HepG2 (cell line): ENCODE results near the gene PGK2. TPM values are rescaled to one million over a fixed set of nuclear protein-coding genes. Genes with fewer than 3 reads are reported as not detected.
A peak's percentile ranks its signal among the peaks of the same experiment; 100 is the strongest.

ENCODE experiments used
- AKAP8 ChIP-seq: sonication (generic); formaldehyde crosslinking; IDR thresholded peaks from 2 replicates; pipeline ENCODE4 v1.5.1; 2020; ENCODE audit warnings: mild to moderate bottlenecking, missing genetic modification reagents
- EP300 ChIP-seq, 3 experiments: sonication (generic) in 1 of 3; formaldehyde crosslinking in 1 of 3; IDR thresholded peaks; 2 replicates each; pipeline versions ENCODE4 v1.5.1 to v1.6.1; 2011 to 2020; ENCODE audit warnings: low read depth in 2 of 3, low read length in 2 of 3, borderline replicate concordance in 1 of 3, improper control_type of control experiment in 1 of 3, mild to moderate bottlenecking in 1 of 3, missing genetic modification reagents in 1 of 3, moderate library complexity in 1 of 3
- ESRRA ChIP-seq: sonication (generic); formaldehyde crosslinking; IDR thresholded peaks from 2 replicates; pipeline ENCODE4 v1.5.1; 2020; ENCODE audit warnings: mild to moderate bottlenecking, low read depth, missing genetic modification reagents
- FOXP1 ChIP-seq, 2 experiments: fragments of 450-650 bp in 1 of 2; IDR thresholded peaks; 2 replicates each; pipeline ENCODE4 v1.6.1; 2017 to 2018; ENCODE audit warnings: antibody characterized with exemption in 1 of 2
- MAF1 ChIP-seq: sonication (generic); formaldehyde crosslinking; IDR thresholded peaks from 2 replicates; pipeline ENCODE4 v1.5.0; 2020; ENCODE audit warnings: missing genetic modification reagents, borderline replicate concordance
- MEIS2 ChIP-seq: sonication (generic); formaldehyde crosslinking; IDR thresholded peaks from 2 replicates; pipeline ENCODE4 v1.9.0; 2021; ENCODE audit warnings: mild to moderate bottlenecking, missing genetic modification reagents
- MIER2 ChIP-seq: IDR thresholded peaks from 2 replicates; pipeline ENCODE4 v1.6.1; 2016; ENCODE audit warnings: missing biosample characterization, missing genetic modification reagents
- MYC ChIP-seq: sonication (generic); formaldehyde crosslinking; IDR thresholded peaks from 2 replicates; pipeline ENCODE4 v1.9.0; 2021; ENCODE audit warnings: missing genetic modification reagents, borderline replicate concordance
- NFIB ChIP-seq: sonication (generic); formaldehyde crosslinking; IDR thresholded peaks from 2 replicates; pipeline ENCODE4 v1.9.0; 2021; ENCODE audit warnings: missing genetic modification reagents, mild to moderate bottlenecking, borderline replicate concordance
- NFIC ChIP-seq: IDR thresholded peaks from 2 replicates; pipeline ENCODE4 v1.6.1; 2012; ENCODE audit warnings: mild to moderate bottlenecking, low read length, inconsistent platforms
- NR3C1 ChIP-seq: sonication (generic); formaldehyde crosslinking; IDR thresholded peaks from 2 replicates; pipeline ENCODE4 v1.4.0; 2020; ENCODE audit warnings: missing genetic modification reagents
- PCBP1 ChIP-seq: fragments of 200-400 bp; formaldehyde crosslinking; IDR thresholded peaks from 2 replicates; pipeline ENCODE4 v1.6.1; 2017; ENCODE audit warnings: mild to moderate bottlenecking, low read depth, low read length, borderline replicate concordance
- RFX5 ChIP-seq: IDR thresholded peaks from 2 replicates; pipeline ENCODE4 v1.6.1; 2011; ENCODE audit warnings: low read depth, low read length, improper control_type of control experiment
- SP140L ChIP-seq: sonication (generic); formaldehyde crosslinking; IDR thresholded peaks from 2 replicates; pipeline ENCODE4 v1.4.0; 2020; ENCODE audit warnings: missing genetic modification reagents, borderline replicate concordance
- TBX2 ChIP-seq: sonication (generic); formaldehyde crosslinking; IDR thresholded peaks from 2 replicates; pipeline ENCODE4 v1.5.0; 2020; ENCODE audit warnings: missing genetic modification reagents, mild to moderate bottlenecking, borderline replicate concordance
- ZBTB42 ChIP-seq: sonication (generic); formaldehyde crosslinking; IDR thresholded peaks from 2 replicates; pipeline ENCODE4 v1.5.0; 2020; ENCODE audit warnings: mild to moderate bottlenecking, missing genetic modification reagents
- ZFP36 ChIP-seq: fragments of 150-350 bp; IDR thresholded peaks from 2 replicates; pipeline ENCODE4 v1.6.1; 2018; ENCODE audit warnings: borderline replicate concordance, low read length, low read depth; ENCODE audit not compliant: partially characterized antibody
- ZKSCAN8 ChIP-seq: IDR thresholded peaks from 2 replicates; pipeline ENCODE4 v1.6.1; 2016; ENCODE audit warnings: borderline replicate concordance, missing genetic modification reagents, missing compliant biosample characterization
- ZNF549 ChIP-seq: sonication (generic); formaldehyde crosslinking; IDR thresholded peaks from 2 replicates; pipeline ENCODE4 v1.5.0; 2020; ENCODE audit warnings: missing genetic modification reagents
- ZNF550 ChIP-seq: sonication (generic); formaldehyde crosslinking; IDR thresholded peaks from 2 replicates; pipeline ENCODE4 v1.4.0; 2020; ENCODE audit warnings: mild to moderate bottlenecking, missing genetic modification reagents, borderline replicate concordance
- ZNF569 ChIP-seq: sonication (generic); formaldehyde crosslinking; IDR thresholded peaks from 2 replicates; pipeline ENCODE4 v1.5.0; 2020; ENCODE audit warnings: mild to moderate bottlenecking, missing genetic modification reagents, moderate library complexity, borderline replicate concordance
- ZNF720 ChIP-seq: sonication (generic); formaldehyde crosslinking; IDR thresholded peaks from 2 replicates; pipeline ENCODE4 v1.4.0; 2020; ENCODE audit warnings: missing genetic modification reagents
- polyA plus RNA-seq, 8 experiments: library from polyadenylated mRNA; depleted of rRNA in 3 of 8; stranded (reverse) in 7 of 8; unstranded in 1 of 8; fragments of >200 nt; fragmentation: Illumina TruSeq in 4 of 8; extraction: Trizol in 4 of 8; gene quantifications; 2 replicates each; pipeline versions ENCODE4 v1.2.1 to v1.2.3, GENCODE V29; 2011 to 2016; ENCODE audit warnings: low read depth in 4 of 8, missing spikeins in 1 of 8, mixed read lengths in 1 of 8; ENCODE audit not compliant: insufficient read depth in 1 of 8
- total RNA-seq, 5 experiments: library from RNA; depleted of rRNA; stranded (reverse); fragments of >200 nt; fragmentation: Illumina TruSeq; extraction: Trizol; gene quantifications; 2 replicates each; pipeline ENCODE4 v1.2.3, GENCODE V29; 2016; ENCODE audit warnings: low read depth in 1 of 5
- TF ChIP-seq, protein P1 (sequence below), 2 experiments: sonication (generic) in 1 of 2; formaldehyde crosslinking in 1 of 2; IDR thresholded peaks; 2 replicates each; pipeline versions ENCODE4 v1.6.1 to v1.9.0; 2014 to 2022; ENCODE audit warnings: antibody characterized with exemption in 1 of 2, borderline replicate concordance in 1 of 2, inconsistent platforms in 1 of 2, low read depth in 1 of 2, missing genetic modification reagents in 1 of 2
- TF ChIP-seq, protein P2 (sequence below): sonication (generic); formaldehyde crosslinking; IDR thresholded peaks from 2 replicates; pipeline ENCODE4 v1.9.0; 2021; ENCODE audit warnings: missing genetic modification reagents, mild to moderate bottlenecking, borderline replicate concordance

Gene PGK2
- total and polyA plus RNA-seq, 2 of the 13 experiments (the other 11 are each of a cell fraction or from before 2014, with no cell fraction given) = not detected

DNA sequence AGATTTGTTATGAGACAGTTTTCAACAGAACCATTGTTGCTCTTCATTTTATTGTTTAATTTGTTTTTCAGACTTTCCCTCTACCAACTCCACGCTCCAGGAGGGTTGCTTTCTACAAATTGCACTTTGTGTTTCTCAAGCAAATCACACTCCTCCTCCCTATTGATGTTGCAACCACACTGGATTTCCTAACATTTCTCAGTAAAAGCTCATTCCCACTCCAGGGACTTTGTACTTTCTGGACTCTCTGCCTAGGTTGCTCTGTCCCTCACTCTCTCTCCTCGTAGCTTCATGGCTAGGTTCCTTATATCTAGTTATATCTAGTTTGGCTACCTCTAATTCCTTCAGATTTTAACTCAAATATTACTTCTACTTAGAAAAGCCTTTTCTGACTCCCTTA, 20.3 kb downstream of the PGK2 start (continued):
- peak; percentile 62; the same call in 1 of the 2 replicates for TF ChIP-seq ZKSCAN8 (CRISPR knock-in tag)
- peak; percentile 71; the same call in 1 of the 2 replicates for TF ChIP-seq MIER2 (CRISPR knock-in tag)
- no peak for TF ChIP-seq MEIS2 (CRISPR knock-in tag)
- TF ChIP-seq AKAP8 = no peak
- TF ChIP-seq NR3C1 = no peak
- TF ChIP-seq ZNF550 = no peak
- TF ChIP-seq ZNF720 = no peak
- TF ChIP-seq ESRRA = no peak
- TF ChIP-seq NFIC = peak; percentile 66
- 0 out of 2 replicates have a peak, but pooled peaks have one; percentile 32 for TF ChIP-seq TBX2 (CRISPR knock-in tag)
- no peak for TF ChIP-seq MAF1 (CRISPR knock-in tag)
- TF ChIP-seq ZNF569 (CRISPR knock-in tag) = no peak
- no peak for TF ChIP-seq PCBP1
- TF ChIP-seq, protein P1, sequence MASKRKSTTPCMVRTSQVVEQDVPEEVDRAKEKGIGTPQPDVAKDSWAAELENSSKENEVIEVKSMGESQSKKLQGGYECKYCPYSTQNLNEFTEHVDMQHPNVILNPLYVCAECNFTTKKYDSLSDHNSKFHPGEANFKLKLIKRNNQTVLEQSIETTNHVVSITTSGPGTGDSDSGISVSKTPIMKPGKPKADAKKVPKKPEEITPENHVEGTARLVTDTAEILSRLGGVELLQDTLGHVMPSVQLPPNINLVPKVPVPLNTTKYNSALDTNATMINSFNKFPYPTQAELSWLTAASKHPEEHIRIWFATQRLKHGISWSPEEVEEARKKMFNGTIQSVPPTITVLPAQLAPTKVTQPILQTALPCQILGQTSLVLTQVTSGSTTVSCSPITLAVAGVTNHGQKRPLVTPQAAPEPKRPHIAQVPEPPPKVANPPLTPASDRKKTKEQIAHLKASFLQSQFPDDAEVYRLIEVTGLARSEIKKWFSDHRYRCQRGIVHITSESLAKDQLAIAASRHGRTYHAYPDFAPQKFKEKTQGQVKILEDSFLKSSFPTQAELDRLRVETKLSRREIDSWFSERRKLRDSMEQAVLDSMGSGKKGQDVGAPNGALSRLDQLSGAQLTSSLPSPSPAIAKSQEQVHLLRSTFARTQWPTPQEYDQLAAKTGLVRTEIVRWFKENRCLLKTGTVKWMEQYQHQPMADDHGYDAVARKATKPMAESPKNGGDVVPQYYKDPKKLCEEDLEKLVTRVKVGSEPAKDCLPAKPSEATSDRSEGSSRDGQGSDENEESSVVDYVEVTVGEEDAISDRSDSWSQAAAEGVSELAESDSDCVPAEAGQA (IDR thresholded peaks at IDR 0.05; ENCODE audit: low read depth) = no peak
- TF ChIP-seq, protein P1 (CRISPR knock-in tag; IDR thresholded peaks at IDR 0.05; ENCODE audit: borderline replicate concordance) = no peak
- no peak for TF ChIP-seq FOXP1 (IDR thresholded peaks at IDR 0.05)
- TF ChIP-seq FOXP1 (CRISPR knock-in tag; IDR thresholded peaks at IDR 0.05) = peak; percentile 80; the same call in 1 of the 2 replicates
- no peak for TF ChIP-seq NFIB
- peak in 1 of 2 experiments; percentile 92; a peak in 2 of 4 replicates for TF ChIP-seq EP300 (IDR thresholded peaks at IDR 0.05; ENCODE audit: low read depth in 2 of 2, low read length in 2 of 2)
- peak; percentile 64; the same call in 1 of the 2 replicates for TF ChIP-seq EP300 (CRISPR knock-in tag; IDR thresholded peaks at IDR 0.05; ENCODE audit: borderline replicate concordance)
- TF ChIP-seq RFX5 = no peak
- peak; percentile 18 for TF ChIP-seq ZFP36
- TF ChIP-seq SP140L (CRISPR knock-in tag) = peak; percentile 96; the same call in 1 of the 2 replicates
- TF ChIP-seq ZBTB42 (CRISPR knock-in tag) = no peak
- TF ChIP-seq ZNF549 (CRISPR knock-in tag) = peak; percentile 90
- TF ChIP-seq, protein P2, sequence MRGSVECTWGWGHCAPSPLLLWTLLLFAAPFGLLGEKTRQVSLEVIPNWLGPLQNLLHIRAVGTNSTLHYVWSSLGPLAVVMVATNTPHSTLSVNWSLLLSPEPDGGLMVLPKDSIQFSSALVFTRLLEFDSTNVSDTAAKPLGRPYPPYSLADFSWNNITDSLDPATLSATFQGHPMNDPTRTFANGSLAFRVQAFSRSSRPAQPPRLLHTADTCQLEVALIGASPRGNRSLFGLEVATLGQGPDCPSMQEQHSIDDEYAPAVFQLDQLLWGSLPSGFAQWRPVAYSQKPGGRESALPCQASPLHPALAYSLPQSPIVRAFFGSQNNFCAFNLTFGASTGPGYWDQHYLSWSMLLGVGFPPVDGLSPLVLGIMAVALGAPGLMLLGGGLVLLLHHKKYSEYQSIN (CRISPR knock-in tag) = no peak
- TF ChIP-seq MYC (CRISPR knock-in tag) = no peak
